GM13977 (cell line): Measurements from ENCODE around the gene HGS.
A peak's percentile ranks its signal among the peaks of the same experiment; 100 is the strongest.
"Not testable (repeated sequence)": the region's sequence is repeated elsewhere in the genome, so short reads cannot be mapped to it uniquely, and the experiment has no call there.

Experiments used
- DNase-seq: peaks from one replicate; pipeline ENCODE4 v3.0.0; 2012; ENCODE audit warnings: low spot score
- in situ Hi-C: fragments of 300-500 bp; cut with MboI; formaldehyde crosslinking; loops from one replicate; pipeline ENCODE4 v1.12.0; 2022; ENCODE audit warnings: low sequenced_read_pairs, low pct_unique_long_range_greater_than_20kb, mixed read lengths, inconsistent platforms; ENCODE audit not compliant: unreplicated experiment
- TF ChIP-seq, protein P1 (sequence below): IDR thresholded peaks from 2 replicates; pipeline ENCODE4 v1.5.1; 2012; ENCODE audit warnings: mild to moderate bottlenecking, control low read depth; ENCODE audit not compliant: insufficient read depth; ENCODE audit errors: extremely low read depth, missing control alignments

Gene HGS

DNA sequence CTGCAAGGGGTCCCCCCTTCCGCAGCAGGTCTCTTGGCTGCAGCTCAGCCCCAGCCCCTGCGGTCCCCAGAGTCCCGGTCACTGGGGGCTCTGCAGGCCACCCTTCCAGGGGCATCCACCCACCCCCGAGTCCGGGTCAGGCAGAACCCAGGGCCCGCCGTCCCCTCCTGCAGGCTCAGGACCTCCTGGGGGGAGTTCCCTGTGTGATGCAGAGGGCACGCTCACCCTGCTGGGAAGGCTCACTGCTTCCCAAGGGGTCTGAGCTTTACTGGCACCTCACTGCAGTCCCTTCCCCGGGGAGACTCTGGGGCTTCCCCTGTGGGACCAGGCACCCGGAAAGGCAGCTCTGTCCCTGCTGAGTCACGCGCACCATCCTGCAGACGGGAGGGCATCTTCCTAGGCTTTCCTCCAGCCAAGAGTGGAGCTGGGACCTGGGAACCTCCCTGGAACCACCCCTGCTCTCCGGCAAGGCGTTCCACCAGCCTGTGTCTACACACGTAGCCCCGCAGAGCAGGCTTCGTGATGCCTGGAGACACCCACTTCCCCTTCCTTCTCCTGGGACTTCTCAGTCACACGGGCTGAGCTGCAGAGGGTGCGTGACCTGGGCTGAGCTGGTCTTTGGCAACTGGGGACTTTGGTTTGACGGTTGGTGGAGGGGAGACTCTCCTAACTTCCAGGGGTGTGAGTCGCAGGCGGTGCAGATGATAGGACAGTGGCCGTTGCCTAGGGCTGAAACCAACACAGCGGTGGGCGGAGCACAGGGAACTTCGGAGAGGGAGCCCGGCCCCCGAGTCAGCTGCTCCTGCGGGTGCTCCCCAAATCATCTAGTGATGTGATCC lies 51.7 kb downstream of the HGS start:
- TF ChIP-seq, protein P1, sequence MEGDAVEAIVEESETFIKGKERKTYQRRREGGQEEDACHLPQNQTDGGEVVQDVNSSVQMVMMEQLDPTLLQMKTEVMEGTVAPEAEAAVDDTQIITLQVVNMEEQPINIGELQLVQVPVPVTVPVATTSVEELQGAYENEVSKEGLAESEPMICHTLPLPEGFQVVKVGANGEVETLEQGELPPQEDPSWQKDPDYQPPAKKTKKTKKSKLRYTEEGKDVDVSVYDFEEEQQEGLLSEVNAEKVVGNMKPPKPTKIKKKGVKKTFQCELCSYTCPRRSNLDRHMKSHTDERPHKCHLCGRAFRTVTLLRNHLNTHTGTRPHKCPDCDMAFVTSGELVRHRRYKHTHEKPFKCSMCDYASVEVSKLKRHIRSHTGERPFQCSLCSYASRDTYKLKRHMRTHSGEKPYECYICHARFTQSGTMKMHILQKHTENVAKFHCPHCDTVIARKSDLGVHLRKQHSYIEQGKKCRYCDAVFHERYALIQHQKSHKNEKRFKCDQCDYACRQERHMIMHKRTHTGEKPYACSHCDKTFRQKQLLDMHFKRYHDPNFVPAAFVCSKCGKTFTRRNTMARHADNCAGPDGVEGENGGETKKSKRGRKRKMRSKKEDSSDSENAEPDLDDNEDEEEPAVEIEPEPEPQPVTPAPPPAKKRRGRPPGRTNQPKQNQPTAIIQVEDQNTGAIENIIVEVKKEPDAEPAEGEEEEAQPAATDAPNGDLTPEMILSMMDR = no peak
- in situ Hi-C loops = no loop called here
- peak; percentile 71 for DNase-seq

DNA sequence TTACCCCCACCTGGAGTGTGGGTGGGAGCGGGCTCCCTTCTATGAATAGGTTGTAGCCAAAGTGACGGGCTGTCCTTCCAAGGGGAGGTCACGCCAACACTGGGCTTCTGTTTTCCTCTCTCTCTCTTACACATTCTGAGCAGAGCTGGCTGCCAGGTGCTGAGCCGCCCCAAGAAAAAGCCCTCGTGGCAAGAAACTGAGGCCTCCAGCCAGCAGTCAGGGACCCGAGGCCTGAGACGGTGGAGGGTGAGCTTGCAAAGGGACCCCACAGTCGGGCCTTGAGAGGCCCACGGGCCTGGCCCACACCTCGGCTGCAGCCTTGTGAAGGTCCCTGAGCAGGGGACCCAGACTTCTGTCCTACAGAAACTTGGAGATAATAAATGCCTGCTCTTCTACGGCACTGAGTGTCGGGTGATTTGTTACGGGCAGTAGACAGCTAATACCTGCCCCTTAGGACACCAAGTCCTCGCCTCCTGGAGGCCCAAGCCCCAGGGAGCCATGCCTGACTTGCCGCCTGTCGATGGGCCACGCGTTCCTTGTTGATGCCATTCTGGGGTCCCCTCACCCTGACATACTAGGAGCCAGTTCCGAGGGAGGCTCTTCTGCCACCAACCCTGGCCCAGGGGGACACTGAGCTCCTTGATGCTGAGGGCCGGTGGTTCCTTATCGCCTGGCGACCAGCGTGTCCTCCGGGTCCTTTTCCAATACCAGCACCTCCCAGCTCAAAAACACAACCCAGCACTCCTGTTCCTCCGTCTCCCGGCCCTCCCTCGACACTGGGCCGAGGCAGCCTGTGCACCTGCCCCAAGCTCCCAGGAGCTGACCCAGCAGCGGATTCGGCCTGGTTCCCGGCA lies 54.4 kb downstream of the HGS start:
- TF ChIP-seq, protein P1 = no peak
- no peak for DNase-seq
- in situ Hi-C loops = no loop called here

DNA sequence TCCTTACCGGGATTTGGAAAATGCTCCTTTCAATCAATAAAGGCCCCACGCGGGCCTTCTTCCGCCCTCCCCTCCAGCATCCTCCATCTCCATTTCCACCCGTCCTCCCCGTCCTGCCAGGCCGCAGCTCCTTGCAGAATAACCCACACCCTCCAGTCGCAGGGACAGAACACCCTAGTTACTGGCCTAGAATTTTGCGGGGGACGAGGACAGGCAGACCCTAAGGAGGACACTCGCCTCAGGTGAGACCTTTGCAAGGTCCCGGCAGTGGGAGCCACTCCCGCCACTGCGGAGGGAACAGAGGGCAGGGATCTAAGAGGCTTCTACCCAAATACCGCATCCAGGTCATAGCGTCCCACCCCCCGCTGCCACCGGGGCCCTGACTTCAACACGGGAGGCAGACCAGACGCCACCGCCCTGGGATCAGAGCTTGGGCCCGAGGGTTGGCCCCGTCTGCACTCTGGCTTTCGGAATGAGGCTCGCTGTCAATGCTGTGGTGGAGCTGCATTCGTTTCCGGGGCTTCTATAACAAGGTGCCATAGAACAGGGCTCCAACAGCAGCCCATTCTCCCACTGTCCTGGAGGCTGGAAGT lies 55.1 kb downstream of the HGS start:
- no peak for DNase-seq
- in situ Hi-C loops = no loop called here
- TF ChIP-seq, protein P1 = no peak

DNA sequence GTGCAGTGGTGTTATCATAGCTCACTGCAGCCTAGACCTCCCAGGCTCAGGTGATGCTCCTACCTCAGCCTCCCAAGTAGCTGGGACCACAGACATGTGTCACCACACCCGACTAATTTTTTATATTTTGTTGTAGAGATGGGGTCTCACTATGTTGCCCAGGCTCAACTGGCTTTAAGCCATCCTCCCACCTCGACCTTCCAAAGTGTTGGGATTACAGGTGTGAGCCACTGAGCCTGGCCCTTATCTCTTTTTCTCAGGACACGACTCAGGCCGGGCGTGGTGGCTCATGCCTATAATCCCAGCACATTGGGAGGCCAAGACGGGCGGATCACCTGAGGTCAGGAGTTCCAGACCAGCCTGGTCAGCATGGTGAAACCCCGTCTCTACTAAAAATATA lies 55.8 kb downstream of the HGS start:
- in situ Hi-C loops, DNase-seq: not testable (repeated sequence)

DNA sequence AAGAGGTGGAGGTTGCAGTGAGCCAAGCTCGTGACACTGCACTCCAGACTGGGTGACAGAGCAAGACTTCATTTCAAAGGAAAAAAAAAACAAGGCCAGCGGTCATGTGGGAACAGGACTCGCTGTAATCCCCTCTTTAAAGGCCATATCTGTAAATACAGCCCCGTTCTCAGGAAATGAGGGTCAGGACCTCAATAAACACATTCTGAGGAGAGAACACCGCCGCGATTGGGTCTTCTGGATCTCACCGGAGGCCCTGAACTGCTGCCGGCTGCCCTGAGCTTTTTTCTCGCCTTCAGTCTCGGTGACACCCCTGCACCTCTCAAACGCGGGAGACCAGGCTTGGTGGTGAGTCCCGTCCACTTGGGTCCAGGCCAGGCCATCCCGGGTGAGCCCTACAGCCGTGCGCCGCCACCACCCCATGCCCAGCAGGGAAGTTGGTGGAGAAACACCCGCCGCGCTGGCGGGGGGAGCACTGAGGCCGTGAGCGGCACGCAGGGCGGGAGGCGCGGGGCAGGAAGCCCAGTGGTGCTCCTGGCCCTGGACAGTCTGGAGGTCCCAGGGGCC lies 56.7 kb downstream of the HGS start:
- in situ Hi-C loops = no loop called here
- no peak for DNase-seq
- TF ChIP-seq, protein P1 = no peak

DNA sequence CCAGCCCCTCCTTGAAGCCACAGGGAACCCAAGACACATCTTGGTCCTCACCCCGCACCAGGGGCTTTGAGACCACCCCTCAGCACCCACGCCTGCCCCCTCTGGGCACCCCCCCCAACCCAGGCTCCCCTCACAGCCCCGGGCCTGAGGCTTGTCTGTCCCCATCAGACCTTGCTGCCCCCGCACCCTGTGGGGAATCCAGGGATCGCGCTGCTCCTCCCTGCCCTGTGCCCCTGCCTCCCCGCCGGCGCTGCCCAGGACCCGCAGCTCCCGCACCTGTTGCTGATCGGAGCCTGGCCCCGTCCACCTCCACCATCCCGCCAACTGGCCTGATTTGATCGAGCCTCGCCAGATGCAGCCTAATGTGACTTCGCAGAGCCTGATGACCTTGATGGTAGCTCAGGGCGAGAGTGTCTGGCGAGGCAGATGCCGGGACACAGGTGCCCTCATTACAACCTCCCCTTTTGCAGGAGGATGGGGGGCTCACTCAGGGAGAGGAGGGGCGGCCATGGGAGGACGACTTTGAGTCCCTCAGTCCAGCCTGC lies 57.3 kb downstream of the HGS start:
- in situ Hi-C loops = no loop called here
- TF ChIP-seq, protein P1 = no peak
- DNase-seq = no peak
